Esophagus squamous epithelium (tissue), 4 donors: ENCODE results near the gene SCARF1.

ENCODE experiments used
- CTCF ChIP-seq, 6 experiments: fragments of 450-650 bp in 4 of 6; fragments of 200-600 bp in 2 of 6; sonication (generic) in 2 of 6; IDR thresholded peaks; one replicate each; pipeline ENCODE4 v1.5.1; 2016 to 2019; ENCODE audit warnings: antibody characterized with exemption in 6 of 6, mild to moderate bottlenecking in 4 of 6, moderate library complexity in 4 of 6
- POLR2A ChIP-seq, 4 donors: fragments of 450-650 bp; IDR thresholded peaks; one replicate each; pipeline ENCODE4 v1.6.1; 2017; ENCODE audit warnings: antibody characterized with exemption in 4 of 4, mild to moderate bottlenecking in 4 of 4, moderate library complexity in 3 of 4

DNA sequence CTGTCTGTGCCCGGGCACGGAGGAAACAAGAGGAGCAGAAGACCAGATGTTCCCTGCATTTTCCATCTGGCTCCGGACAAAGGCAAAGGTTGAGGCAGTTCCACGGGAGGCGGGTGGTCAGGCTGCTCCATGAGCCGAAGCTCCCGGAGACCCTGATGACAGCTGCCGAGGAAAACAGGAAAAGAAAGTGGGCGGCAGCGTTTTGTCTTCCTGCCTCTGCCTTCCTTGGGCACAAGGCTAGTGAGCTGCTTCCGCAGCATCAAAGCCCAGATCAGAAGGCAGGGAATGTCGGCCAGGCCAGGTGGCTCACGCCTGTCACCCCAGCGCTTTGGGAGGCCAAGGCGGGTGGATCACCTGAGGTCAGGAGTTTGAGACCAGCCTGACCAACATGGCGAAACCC lies 33.1 kb downstream of the SCARF1 start:
- no peak for TF ChIP-seq CTCF (IDR thresholded peaks at IDR 0.05)
- no peak for TF ChIP-seq POLR2A (IDR thresholded peaks at IDR 0.05)
